HL-60 (cell line): Measurements from ENCODE around the gene NTRK2.

ENCODE experiments used
- CTCF ChIP-seq: IDR thresholded peaks from one replicate; pipeline ENCODE4 v1.5.1; 2011; ENCODE audit warnings: low read length, control low read depth, inconsistent platforms; ENCODE audit not compliant: insufficient read depth
- POLR2AphosphoS5 ChIP-seq: IDR thresholded peaks from 2 replicates; pipeline ENCODE4 v1.6.1; 2012; ENCODE audit warnings: low read depth
- REST ChIP-seq: IDR thresholded peaks from 2 replicates; pipeline ENCODE4 v1.6.1; 2012; ENCODE audit warnings: low read depth; ENCODE audit not compliant: insufficient replicate concordance
- SPI1 ChIP-seq: IDR thresholded peaks from 2 replicates; pipeline ENCODE4 v1.6.1; 2012; ENCODE audit warnings: low read depth, mild to moderate bottlenecking, borderline replicate concordance

DNA sequence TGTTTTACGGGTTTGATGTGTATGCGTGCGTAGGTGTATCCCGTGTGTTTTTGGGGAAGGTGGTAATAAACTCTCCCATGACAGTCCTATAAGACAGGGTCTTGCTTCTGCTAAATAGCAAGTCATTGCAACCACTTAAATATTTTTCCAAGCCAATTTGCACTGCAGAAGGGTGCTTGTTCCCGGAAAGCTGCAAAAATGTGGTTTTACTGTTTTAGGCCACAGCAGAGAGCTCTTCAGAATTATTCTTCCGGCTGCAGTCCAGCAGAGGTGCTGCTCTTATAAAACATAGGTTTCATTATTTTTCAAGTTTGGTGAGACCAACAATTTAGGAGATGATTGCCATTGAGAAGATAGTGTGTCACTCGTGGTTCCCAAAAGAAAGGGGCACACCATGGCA is 192.8 kb downstream of the NTRK2 start:
- no peak for TF ChIP-seq CTCF
- TF ChIP-seq REST = no peak
- no peak for TF ChIP-seq POLR2AphosphoS5
- no peak for TF ChIP-seq SPI1
